Measurements from ENCODE around the gene PSMD12. TPM values are rescaled to one million over a fixed set of nuclear protein-coding genes. Genes with fewer than 3 reads are reported as not detected.
"Not testable (repeated sequence)": the region's sequence is repeated elsewhere in the genome, so short reads cannot be mapped to it uniquely, and the experiment has no call there.

The PSMD12 gene
- total RNA-seq, 1 experiment from 2014 or later, result 90.5 TPM

DNA sequence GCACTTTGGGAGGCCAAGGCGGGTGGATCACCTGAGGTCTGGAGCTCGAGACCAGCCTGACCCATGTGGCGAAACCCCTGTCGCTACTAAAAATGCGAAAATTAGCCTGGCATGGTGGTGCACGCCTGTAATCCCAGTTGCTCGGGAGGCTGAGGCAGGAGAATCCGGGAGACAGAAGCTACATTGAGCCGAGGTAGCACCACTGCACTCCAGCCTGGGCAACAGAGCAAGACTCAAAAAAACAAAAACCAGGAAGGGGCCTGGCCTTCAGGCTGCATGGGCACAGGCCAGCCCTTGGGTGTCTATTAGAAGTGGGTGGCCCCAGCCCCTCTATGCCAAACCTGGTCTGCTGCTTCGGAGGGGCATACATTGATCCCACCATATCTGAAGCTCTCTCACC, 56.0 kb downstream of the PSMD12 start:
- Histone ChIP-seq H3T11ph (ENCODE audit: low read length) (no peak overlapping the region), H4K8ac (replicated peaks; ENCODE audit: insufficient read length, low read depth, low read length) (no peak overlapping the region), H4K91ac (ENCODE audit: insufficient read length, low read depth, low read length) (no peak overlapping the region), H3K14ac (ENCODE audit: insufficient read depth, low read length) (no peak overlapping the region), H4K20me1 (ENCODE audit: control insufficient read depth, insufficient read depth, insufficient read length) (no peaks in the 10 kb centered on the region), H3K4ac (ENCODE audit: low read depth, low read length) (no peak overlapping the region), H2AFZ (ENCODE audit: low read length) (no peak overlapping the region), H3K27me3 (ENCODE audit: insufficient read depth, low read length) (no peaks in the 10 kb centered on the region), H4K5ac (ENCODE audit: insufficient read length, low read depth, low read length) (no peak overlapping the region), H3K4me1 (ENCODE audit: insufficient read depth, low read length) (peaks cover 3% of the 10 kb centered on the region; the same call in 1 of the 2 replicates), H3K27ac (ENCODE audit: insufficient read length, low read depth, low read length) (no peak overlapping the region), H3K9ac (ENCODE audit: extremely low read depth, insufficient read length, low read length) (no peak overlapping the region), H3K23me2 (ENCODE audit: insufficient read length, low read depth, low read length, poor library complexity, severe bottlenecking) (no peaks in the 10 kb centered on the region), H3K4me2 (ENCODE audit: insufficient read depth, insufficient read length, low read length) (no peak overlapping the region), H2BK20ac (ENCODE audit: low read depth, low read length, poor library complexity, severe bottlenecking) (no peak overlapping the region), H3K79me1 (ENCODE audit: insufficient read depth, low read depth, low read length, poor library complexity, severe bottlenecking) (no peaks in the 10 kb centered on the region), H2BK120ac (ENCODE audit: low read depth, low read length, poor library complexity, severe bottlenecking) (no peak overlapping the region), H2BK12ac (ENCODE audit: insufficient read length, low read depth, low read length) (no peak overlapping the region), H2BK5ac (ENCODE audit: insufficient read length, low read length) (no peak overlapping the region), H3K56ac (ENCODE audit: insufficient read length, low read depth, low read length) (no peak overlapping the region), H3K79me2 (ENCODE audit: insufficient read depth, low read length) (no peaks in the 10 kb centered on the region), H3K18ac (ENCODE audit: insufficient read length, low read depth, low read length) (no peak overlapping the region), H3K23ac (ENCODE audit: insufficient read length, low read depth, low read length) (no peak overlapping the region), H2BK15ac (ENCODE audit: low read depth, low read length) (no peak overlapping the region), H3K9me3 (ENCODE audit: control insufficient read depth, low read depth, low read length) (no peaks in the 10 kb centered on the region), H2AK5ac (ENCODE audit: insufficient read length, low read length) (no peak overlapping the region)
- no peaks in the 10 kb centered on the region for H3K27me3 Mint-ChIP-seq (ENCODE audit: low read depth)
- DNase-seq, result no peak
- TF ChIP-seq, protein P1, sequence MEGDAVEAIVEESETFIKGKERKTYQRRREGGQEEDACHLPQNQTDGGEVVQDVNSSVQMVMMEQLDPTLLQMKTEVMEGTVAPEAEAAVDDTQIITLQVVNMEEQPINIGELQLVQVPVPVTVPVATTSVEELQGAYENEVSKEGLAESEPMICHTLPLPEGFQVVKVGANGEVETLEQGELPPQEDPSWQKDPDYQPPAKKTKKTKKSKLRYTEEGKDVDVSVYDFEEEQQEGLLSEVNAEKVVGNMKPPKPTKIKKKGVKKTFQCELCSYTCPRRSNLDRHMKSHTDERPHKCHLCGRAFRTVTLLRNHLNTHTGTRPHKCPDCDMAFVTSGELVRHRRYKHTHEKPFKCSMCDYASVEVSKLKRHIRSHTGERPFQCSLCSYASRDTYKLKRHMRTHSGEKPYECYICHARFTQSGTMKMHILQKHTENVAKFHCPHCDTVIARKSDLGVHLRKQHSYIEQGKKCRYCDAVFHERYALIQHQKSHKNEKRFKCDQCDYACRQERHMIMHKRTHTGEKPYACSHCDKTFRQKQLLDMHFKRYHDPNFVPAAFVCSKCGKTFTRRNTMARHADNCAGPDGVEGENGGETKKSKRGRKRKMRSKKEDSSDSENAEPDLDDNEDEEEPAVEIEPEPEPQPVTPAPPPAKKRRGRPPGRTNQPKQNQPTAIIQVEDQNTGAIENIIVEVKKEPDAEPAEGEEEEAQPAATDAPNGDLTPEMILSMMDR (conservative IDR thresholded peaks at IDR 0.05), result no peak
- peaks cover 12% of the 10 kb centered on the region in 2 experiments for H3K4me1 Mint-ChIP-seq
- no peak overlapping the region for H3K4me3 Mint-ChIP-seq
- no CpG with 5 or more reads among the region's 10 CpGs for WGBS (ENCODE audit: extremely low coverage, insufficient read length, low lambda C conversion rate)
- no peaks in the 10 kb centered on the region; a peak in 1 of 7 replicates for H3K36me3 Mint-ChIP-seq (ENCODE audit: insufficient read depth in 1 of 3, low read depth in 3 of 3)
- peak overlapping the region in 1 of 3 experiments; percentile 74; a peak in 1 of 7 replicates for H3K27ac Mint-ChIP-seq
- H3K9me3 Mint-ChIP-seq, result no peaks in the 10 kb centered on the region

DNA sequence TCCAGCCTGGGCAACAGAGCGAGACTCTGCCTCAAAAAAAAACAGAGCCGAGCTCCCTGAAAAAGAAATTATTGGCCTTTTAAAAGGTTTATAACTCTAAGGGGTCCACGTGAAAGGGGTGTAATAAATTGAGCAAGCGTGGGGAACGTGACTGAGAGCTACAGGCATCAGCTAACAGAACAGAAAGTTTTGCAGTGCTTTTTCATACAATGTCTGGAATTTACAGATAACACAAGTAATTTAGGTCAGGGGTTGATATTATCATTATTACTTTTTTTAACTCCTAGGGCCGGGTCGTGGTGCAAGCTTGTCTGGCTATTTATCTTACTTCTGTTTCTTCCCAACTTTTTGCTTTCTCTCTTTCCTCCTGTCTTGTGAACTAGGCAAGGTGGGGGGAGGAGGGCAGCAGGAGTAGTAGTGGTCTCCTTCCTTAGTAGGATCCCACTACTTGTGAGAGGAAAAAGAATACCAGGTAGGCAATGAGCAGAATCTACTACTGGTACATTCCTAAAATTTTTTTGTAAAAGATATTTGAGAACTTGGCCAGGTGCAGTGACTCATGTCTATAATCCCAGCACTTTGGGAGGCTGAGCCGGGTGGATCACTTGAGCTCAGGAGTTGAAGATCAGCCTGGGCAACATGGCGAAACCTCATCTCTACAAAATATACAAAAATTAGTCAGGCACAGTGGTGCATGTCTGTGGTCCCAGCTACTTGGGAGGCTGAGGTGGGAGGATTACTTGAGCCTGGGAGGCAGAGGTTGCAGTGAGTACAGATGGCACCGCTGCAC, 60.7 kb downstream of the PSMD12 start:
- not testable (repeated sequence) for H3K4me2 ChIP-seq (ENCODE audit: insufficient read depth, insufficient read length, low read length); H2BK15ac ChIP-seq (ENCODE audit: low read depth, low read length)

More for the DNA sequence above, 60.7 kb downstream of the PSMD12 start:
- H3K36me3 Mint-ChIP-seq (ENCODE audit: insufficient read depth in 1 of 3, low read depth in 3 of 3); H3K9me3 Mint-ChIP-seq; H3K4me1 Mint-ChIP-seq; H3K9me3 ChIP-seq (ENCODE audit: control insufficient read depth, low read depth, low read length); H3K27me3 Mint-ChIP-seq (ENCODE audit: low read depth); H3K18ac ChIP-seq (ENCODE audit: insufficient read length, low read depth, low read length); H4K20me1 ChIP-seq (ENCODE audit: control insufficient read depth, insufficient read depth, insufficient read length); H2BK20ac ChIP-seq (ENCODE audit: low read depth, low read length, poor library complexity, severe bottlenecking); H3K4ac ChIP-seq (ENCODE audit: low read depth, low read length); H2AFZ ChIP-seq (ENCODE audit: low read length); H3K27ac Mint-ChIP-seq; H3T11ph ChIP-seq (ENCODE audit: low read length); H4K8ac ChIP-seq (replicated peaks; ENCODE audit: insufficient read length, low read depth, low read length); H3K14ac ChIP-seq (ENCODE audit: insufficient read depth, low read length); H3K56ac ChIP-seq (ENCODE audit: insufficient read length, low read depth, low read length); H2BK120ac ChIP-seq (ENCODE audit: low read depth, low read length, poor library complexity, severe bottlenecking); H3K79me1 ChIP-seq (ENCODE audit: insufficient read depth, low read depth, low read length, poor library complexity, severe bottlenecking); H4K5ac ChIP-seq (ENCODE audit: insufficient read length, low read depth, low read length); H3K4me1 ChIP-seq (ENCODE audit: insufficient read depth, low read length); H2AK5ac ChIP-seq (ENCODE audit: insufficient read length, low read length); H3K79me2 ChIP-seq (ENCODE audit: insufficient read depth, low read length); DNase-seq; H2BK5ac ChIP-seq (ENCODE audit: insufficient read length, low read length); H3K27me3 ChIP-seq (ENCODE audit: insufficient read depth, low read length); H4K91ac ChIP-seq (ENCODE audit: insufficient read length, low read depth, low read length); H3K4me3 Mint-ChIP-seq; H3K9ac ChIP-seq (ENCODE audit: extremely low read depth, insufficient read length, low read length); H3K27ac ChIP-seq (ENCODE audit: insufficient read length, low read depth, low read length); H3K23ac ChIP-seq (ENCODE audit: insufficient read length, low read depth, low read length); H3K23me2 ChIP-seq (ENCODE audit: insufficient read length, low read depth, low read length, poor library complexity, severe bottlenecking); H2BK12ac ChIP-seq (ENCODE audit: insufficient read length, low read depth, low read length): not testable (repeated sequence)
- WGBS (ENCODE audit: extremely low coverage, insufficient read length, low lambda C conversion rate), result no CpG with 5 or more reads among the region's 10 CpGs

Data from H9 (cell line).